H9 (cell line): ENCODE measurements around the gene ETV6. TPM values are rescaled to one million over a fixed set of nuclear protein-coding genes. Genes with fewer than 3 reads are reported as not detected.

ENCODE experiments used
- DNase-seq: peaks from one replicate; pipeline ENCODE4 v3.0.0-alpha.2; 2017
- H2AFZ ChIP-seq: one replicate; pipeline ENCODE4 v1.6.1; 2013; ENCODE audit warnings: mild to moderate bottlenecking, low read length, control low read depth, moderate library complexity
- H2AK5ac ChIP-seq: 2 replicates; pipeline ENCODE4 v1.6.1; 2013; ENCODE audit warnings: low read length, control low read depth, mixed read lengths; ENCODE audit not compliant: insufficient read length
- H2BK120ac ChIP-seq: one replicate; pipeline ENCODE4 v1.6.1; 2013; ENCODE audit warnings: low read depth, mild to moderate bottlenecking, low read length, control low read depth, inconsistent platforms; ENCODE audit not compliant: poor library complexity, severe bottlenecking
- H2BK12ac ChIP-seq: 2 replicates; pipeline ENCODE4 v1.6.1; 2013; ENCODE audit warnings: low read length, control low read depth, mixed read lengths, low read depth; ENCODE audit not compliant: insufficient read length
- H2BK15ac ChIP-seq: 2 replicates; pipeline ENCODE4 v1.6.1; 2013; ENCODE audit warnings: low read depth, low read length, control low read depth
- H2BK20ac ChIP-seq: one replicate; pipeline ENCODE4 v1.6.1; 2013; ENCODE audit warnings: low read depth, mild to moderate bottlenecking, low read length, control low read depth, inconsistent platforms; ENCODE audit not compliant: poor library complexity, severe bottlenecking
- H2BK5ac ChIP-seq: 2 replicates; pipeline ENCODE4 v1.6.1; 2013; ENCODE audit warnings: low read length, control low read depth, mixed read lengths; ENCODE audit not compliant: insufficient read length
- H3K14ac ChIP-seq: 2 replicates; pipeline ENCODE4 v1.6.1; 2013; ENCODE audit warnings: low read length, control low read depth; ENCODE audit not compliant: insufficient read depth
- H3K18ac ChIP-seq: 2 replicates; pipeline ENCODE4 v1.6.1; 2013; ENCODE audit warnings: low read depth, mild to moderate bottlenecking, mixed read lengths, low read length, control low read depth; ENCODE audit not compliant: insufficient read length
- H3K23ac ChIP-seq: 2 replicates; pipeline ENCODE4 v1.6.1; 2013; ENCODE audit warnings: low read length, control low read depth, mixed read lengths, low read depth; ENCODE audit not compliant: insufficient read length
- H3K23me2 ChIP-seq: 2 replicates; pipeline ENCODE4 v1.6.1; 2013; ENCODE audit warnings: low read depth, mild to moderate bottlenecking, mixed read lengths, low read length, control low read depth; ENCODE audit not compliant: insufficient read length, poor library complexity, severe bottlenecking
- H3K27ac ChIP-seq: 2 replicates; pipeline ENCODE4 v1.5.1; 2013; ENCODE audit warnings: low read length, control low read depth, mixed read lengths, low read depth; ENCODE audit not compliant: insufficient read length
- H3K27me3 ChIP-seq: 2 replicates; pipeline ENCODE4 v1.6.1; 2013; ENCODE audit warnings: low read length, control low read depth, inconsistent platforms; ENCODE audit not compliant: insufficient read depth
- H3K4ac ChIP-seq: 2 replicates; pipeline ENCODE4 v1.6.1; 2013; ENCODE audit warnings: low read depth, mild to moderate bottlenecking, control low read depth, inconsistent platforms, low read length, moderate library complexity
- H3K4me1 ChIP-seq: 2 replicates; pipeline ENCODE4 v1.6.1; 2013; ENCODE audit warnings: low read length, control low read depth, inconsistent platforms; ENCODE audit not compliant: insufficient read depth
- H3K4me2 ChIP-seq: 2 replicates; pipeline ENCODE4 v1.6.1; 2013; ENCODE audit warnings: low read length, control low read depth, mixed read lengths; ENCODE audit not compliant: insufficient read length, insufficient read depth
- H3K56ac ChIP-seq: 2 replicates; pipeline ENCODE4 v1.6.1; 2013; ENCODE audit warnings: low read depth, mild to moderate bottlenecking, mixed read lengths, low read length, control low read depth; ENCODE audit not compliant: insufficient read length
- H3K79me1 ChIP-seq: 2 replicates; pipeline ENCODE4 v1.6.1; 2013; ENCODE audit warnings: low read depth, mild to moderate bottlenecking, moderate library complexity, low read length, control low read depth, inconsistent platforms; ENCODE audit not compliant: insufficient read depth, poor library complexity, severe bottlenecking
- H3K79me2 ChIP-seq: 2 replicates; pipeline ENCODE4 v1.6.1; 2013; ENCODE audit warnings: low read length, control low read depth, inconsistent platforms; ENCODE audit not compliant: insufficient read depth
- H3K9ac ChIP-seq: 2 replicates; pipeline ENCODE4 v1.6.1; 2013; ENCODE audit warnings: low read length, control low read depth, mixed read lengths; ENCODE audit not compliant: insufficient read length; ENCODE audit errors: extremely low read depth
- H3K9me3 ChIP-seq: one replicate; pipeline ENCODE4 v1.6.1; 2013; ENCODE audit warnings: low read depth, low read length, inconsistent platforms; ENCODE audit not compliant: control insufficient read depth
- H3T11ph ChIP-seq: one replicate; pipeline ENCODE4 v1.6.1; 2013; ENCODE audit warnings: mild to moderate bottlenecking, low read length, control low read depth, inconsistent platforms
- H4K20me1 ChIP-seq: one replicate; pipeline ENCODE4 v1.6.1; 2013; ENCODE audit not compliant: control insufficient read depth, insufficient read length, insufficient read depth
- H4K5ac ChIP-seq: 2 replicates; pipeline ENCODE4 v1.6.1; 2013; ENCODE audit warnings: low read depth, mild to moderate bottlenecking, mixed read lengths, low read length, control low read depth; ENCODE audit not compliant: insufficient read length
- H4K8ac ChIP-seq: replicated peaks from 2 replicates; pipeline ENCODE4 v1.6.1; 2013; ENCODE audit warnings: low read length, control low read depth, mixed read lengths, low read depth; ENCODE audit not compliant: insufficient read length
- H4K91ac ChIP-seq: 2 replicates; pipeline ENCODE4 v1.6.1; 2013; ENCODE audit warnings: low read depth, mild to moderate bottlenecking, moderate library complexity, mixed read lengths, low read length, control low read depth; ENCODE audit not compliant: insufficient read length
- H3K27ac Mint-ChIP-seq, 3 experiments: 2 replicates in 2 of 3; 3 replicates in 1 of 3; pipeline ENCODE4 v1.8.0; 2020 to 2021; ENCODE audit warnings: mixed read lengths in 3 of 3, mild to moderate bottlenecking in 1 of 3, moderate library complexity in 1 of 3
- H3K27me3 Mint-ChIP-seq: 2 replicates; pipeline ENCODE4 v1.8.0; 2021; ENCODE audit warnings: low read depth, mild to moderate bottlenecking, moderate library complexity, mixed read lengths
- H3K36me3 Mint-ChIP-seq, 3 experiments: 2 replicates in 2 of 3; 3 replicates in 1 of 3; pipeline ENCODE4 v1.8.0; 2020 to 2021; ENCODE audit warnings: low read depth in 3 of 3, mixed read lengths in 3 of 3; ENCODE audit not compliant: insufficient read depth in 1 of 3
- H3K4me1 Mint-ChIP-seq, 2 experiments: 2 replicates each; pipeline ENCODE4 v1.8.0; 2020; ENCODE audit warnings: mixed read lengths in 2 of 2
- H3K4me3 Mint-ChIP-seq, 2 experiments: 2 replicates in 1 of 2; 3 replicates in 1 of 2; pipeline ENCODE4 v1.8.0; 2020 to 2021; ENCODE audit warnings: mild to moderate bottlenecking in 2 of 2, mixed read lengths in 2 of 2, moderate library complexity in 1 of 2
- H3K9me3 Mint-ChIP-seq, 2 experiments: 2 replicates in 1 of 2; 3 replicates in 1 of 2; pipeline ENCODE4 v1.8.0; 2020; ENCODE audit warnings: mild to moderate bottlenecking in 2 of 2, mixed read lengths in 2 of 2, moderate library complexity in 1 of 2
- WGBS: extraction: QIAGEN DNeasy Blood & Tissue Kit; methylation state at CpG from one replicate; pipeline ENCODE4 v1.1.7; 2013; ENCODE audit warnings: missing lambda C conversion rate, low lambda C conversion rate, mixed read lengths; ENCODE audit not compliant: insufficient read length; ENCODE audit errors: extremely low coverage; 5-methylcytosine and 5-hydroxymethylcytosine counted together
- total RNA-seq: library from RNA; stranded (reverse); gene quantifications from 2 replicates; pipeline ENCODE4 v1.2.1, GENCODE V29; 2021
- TF ChIP-seq, protein P1 (sequence below): fragments of 200-600 bp; sonication (generic); conservative IDR thresholded peaks from 3 replicates; pipeline ENCODE4 v1.8.0; 2021; ENCODE audit warnings: antibody characterized with exemption, mild to moderate bottlenecking

Gene ETV6
- total RNA-seq, 1 experiment from 2014 or later: 28.7 TPM

DNA sequence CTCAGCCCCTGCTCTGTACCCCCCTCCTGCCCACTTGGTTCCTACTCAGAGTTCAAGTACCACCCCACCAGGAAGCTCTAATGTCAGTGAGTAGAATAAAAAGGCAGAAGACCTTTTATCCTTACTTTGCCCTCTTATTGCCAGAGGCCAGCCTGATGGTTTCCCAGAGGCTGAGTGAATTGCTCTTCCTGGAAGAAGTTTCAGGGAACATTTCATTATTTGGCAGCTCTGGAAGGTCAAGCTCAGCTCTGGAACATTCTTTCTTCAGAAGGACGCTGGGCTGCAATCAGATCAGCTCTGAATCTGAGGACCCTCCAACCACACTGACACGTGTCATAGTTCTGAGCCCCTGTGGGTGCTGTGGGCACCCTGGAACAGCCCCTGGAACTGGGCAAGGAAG, 188.9 kb downstream of the ETV6 start:
- no peak overlapping the region for H2BK120ac ChIP-seq
- H4K8ac ChIP-seq: no peak overlapping the region
- H2BK20ac ChIP-seq: no peak overlapping the region

More for the DNA sequence above, 188.9 kb downstream of the ETV6 start:
- WGBS: no CpG with 5 or more reads among the region's 2 CpGs
- Histone ChIP-seq H3K9me3 (no peaks in the 10 kb centered on the region), H3K56ac (no peak overlapping the region), H4K5ac (no peak overlapping the region), H2BK15ac (no peak overlapping the region), H3K4me1 (peaks cover 2% of the 10 kb centered on the region; the same call in 1 of the 2 replicates), H2AK5ac (no peak overlapping the region), H3K9ac (no peak overlapping the region), H4K20me1 (no peaks in the 10 kb centered on the region), H3K27me3 (no peaks in the 10 kb centered on the region), H3K23ac (no peak overlapping the region), H3K23me2 (no peaks in the 10 kb centered on the region), H3K14ac (no peak overlapping the region), H3K4ac (no peak overlapping the region), H3T11ph (no peak overlapping the region), H3K18ac (no peak overlapping the region), H2AFZ (no peak overlapping the region), H3K79me2 (no peaks in the 10 kb centered on the region), H2BK12ac (no peak overlapping the region), H3K4me2 (no peak overlapping the region), H3K79me1 (no peaks in the 10 kb centered on the region), H4K91ac (no peak overlapping the region), H2BK5ac (no peak overlapping the region), H3K27ac (no peak overlapping the region)
- H3K36me3 Mint-ChIP-seq: peaks cover 7 to 26% (median 12%) of the 10 kb centered on the region in 3 experiments; a peak in 6 of 7 replicates
- no peak overlapping the region for H3K27ac Mint-ChIP-seq
- DNase-seq: no peak
- TF ChIP-seq, protein P1, sequence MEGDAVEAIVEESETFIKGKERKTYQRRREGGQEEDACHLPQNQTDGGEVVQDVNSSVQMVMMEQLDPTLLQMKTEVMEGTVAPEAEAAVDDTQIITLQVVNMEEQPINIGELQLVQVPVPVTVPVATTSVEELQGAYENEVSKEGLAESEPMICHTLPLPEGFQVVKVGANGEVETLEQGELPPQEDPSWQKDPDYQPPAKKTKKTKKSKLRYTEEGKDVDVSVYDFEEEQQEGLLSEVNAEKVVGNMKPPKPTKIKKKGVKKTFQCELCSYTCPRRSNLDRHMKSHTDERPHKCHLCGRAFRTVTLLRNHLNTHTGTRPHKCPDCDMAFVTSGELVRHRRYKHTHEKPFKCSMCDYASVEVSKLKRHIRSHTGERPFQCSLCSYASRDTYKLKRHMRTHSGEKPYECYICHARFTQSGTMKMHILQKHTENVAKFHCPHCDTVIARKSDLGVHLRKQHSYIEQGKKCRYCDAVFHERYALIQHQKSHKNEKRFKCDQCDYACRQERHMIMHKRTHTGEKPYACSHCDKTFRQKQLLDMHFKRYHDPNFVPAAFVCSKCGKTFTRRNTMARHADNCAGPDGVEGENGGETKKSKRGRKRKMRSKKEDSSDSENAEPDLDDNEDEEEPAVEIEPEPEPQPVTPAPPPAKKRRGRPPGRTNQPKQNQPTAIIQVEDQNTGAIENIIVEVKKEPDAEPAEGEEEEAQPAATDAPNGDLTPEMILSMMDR: no peak
- H3K9me3 Mint-ChIP-seq: no peaks in the 10 kb centered on the region
- H3K4me1 Mint-ChIP-seq: peaks cover 9 to 10% of the 10 kb centered on the region in 2 experiments
- H3K4me3 Mint-ChIP-seq: no peak overlapping the region
- H3K27me3 Mint-ChIP-seq: no peaks in the 10 kb centered on the region
